Liver (tissue), 9 donors: ENCODE measurements around the gene CRACDL. TPM values are rescaled to one million over a fixed set of nuclear protein-coding genes. Genes with fewer than 3 reads are reported as not detected.

Source experiments
- DNase-seq: peaks from one replicate; pipeline ENCODE4 v3.0.0-alpha.2; 2017; ENCODE audit warnings: low spot score
- H3K27ac ChIP-seq, 2 donors: one replicate each; pipeline ENCODE4 v1.7.0; 2013; ENCODE audit warnings: inconsistent platforms in 2 of 2, low read length in 2 of 2, control low read depth in 1 of 2, low read depth in 1 of 2, mild to moderate bottlenecking in 1 of 2
- H3K27me3 ChIP-seq, 4 donors: one replicate each; pipeline versions ENCODE4 v1.6.1 to v1.7.0; 2013; ENCODE audit warnings: low read length in 3 of 4, inconsistent platforms in 1 of 4, mild to moderate bottlenecking in 1 of 4, moderate library complexity in 1 of 4; ENCODE audit not compliant: control insufficient read depth in 4 of 4, insufficient read depth in 4 of 4
- H3K36me3 ChIP-seq, 4 donors: one replicate each; pipeline versions ENCODE4 v1.6.1 to v1.7.0; 2013; ENCODE audit warnings: low read length in 3 of 4, mild to moderate bottlenecking in 3 of 4, low read depth in 1 of 4, moderate library complexity in 1 of 4; ENCODE audit not compliant: control insufficient read depth in 4 of 4, insufficient read depth in 3 of 4
- H3K4me1 ChIP-seq, 4 donors: one replicate each; pipeline versions ENCODE4 v1.6.1 to v1.7.0; 2013; ENCODE audit warnings: low read length in 3 of 4, mild to moderate bottlenecking in 3 of 4, moderate library complexity in 1 of 4; ENCODE audit not compliant: control insufficient read depth in 4 of 4, insufficient read depth in 4 of 4
- H3K4me3 ChIP-seq, 3 donors: one replicate each; pipeline versions ENCODE4 v1.6.1 to v1.7.0; 2013; ENCODE audit warnings: low read length in 3 of 3, control low read depth in 1 of 3, low read depth in 1 of 3, mild to moderate bottlenecking in 1 of 3
- H3K9ac ChIP-seq, 2 donors: one replicate each; pipeline ENCODE4 v1.7.0; 2013; ENCODE audit warnings: low read length in 2 of 2, mild to moderate bottlenecking in 2 of 2, moderate library complexity in 2 of 2, control low read depth in 1 of 2, low read depth in 1 of 2
- H3K9me3 ChIP-seq, 4 donors: one replicate each; pipeline versions ENCODE4 v1.6.1 to v1.7.0; 2013; ENCODE audit warnings: low read length in 3 of 4; ENCODE audit not compliant: control insufficient read depth in 4 of 4
- ATF3 ChIP-seq: IDR thresholded peaks from 2 replicates; pipeline ENCODE4 v1.6.1; 2016; ENCODE audit warnings: antibody characterized with exemption
- CTCF ChIP-seq: fragments of 150-350 bp; IDR thresholded peaks from 2 replicates; pipeline ENCODE4 v1.5.1; 2017; ENCODE audit warnings: improper control_type of control experiment, low read depth, low read length; ENCODE audit not compliant: missing input control
- EGR1 ChIP-seq, 2 donors: IDR thresholded peaks; 2 replicates each; pipeline ENCODE4 v1.6.1; 2016 to 2018; ENCODE audit warnings: antibody characterized with exemption in 2 of 2, low read depth in 2 of 2
- FOXA1 ChIP-seq: IDR thresholded peaks from 2 replicates; pipeline ENCODE4 v1.6.1; 2016; ENCODE audit warnings: antibody characterized with exemption
- GABPA ChIP-seq, 2 donors: IDR thresholded peaks in 1 of 2; conservative IDR thresholded peaks in 1 of 2; 2 replicates each; pipeline ENCODE4 v1.6.1; 2016; ENCODE audit warnings: antibody characterized with exemption in 2 of 2, mild to moderate bottlenecking in 1 of 2, moderate library complexity in 1 of 2
- HNF4A ChIP-seq, 2 donors: conservative IDR thresholded peaks; 2 replicates each; pipeline ENCODE4 v1.6.1; 2016; ENCODE audit warnings: antibody characterized with exemption in 2 of 2, mild to moderate bottlenecking in 2 of 2
- HNF4G ChIP-seq: IDR thresholded peaks from 2 replicates; pipeline ENCODE4 v1.6.1; 2016; ENCODE audit warnings: antibody characterized with exemption
- JUND ChIP-seq, 2 donors: IDR thresholded peaks; 2 replicates each; pipeline ENCODE4 v1.6.1; 2016; ENCODE audit warnings: antibody characterized with exemption in 2 of 2
- RAD21 ChIP-seq, 2 donors: IDR thresholded peaks; 2 replicates each; pipeline ENCODE4 v1.6.1; 2016; ENCODE audit warnings: antibody characterized with exemption in 2 of 2, mild to moderate bottlenecking in 2 of 2
- RXRA ChIP-seq, 2 donors: IDR thresholded peaks; 2 replicates each; pipeline ENCODE4 v1.6.1; 2017 to 2018; ENCODE audit warnings: antibody characterized with exemption in 2 of 2, mild to moderate bottlenecking in 1 of 2
- TAF1 ChIP-seq: conservative IDR thresholded peaks from 2 replicates; pipeline ENCODE4 v1.6.1; 2016; ENCODE audit warnings: antibody characterized with exemption, mild to moderate bottlenecking
- ZBTB33 ChIP-seq: IDR thresholded peaks from 2 replicates; pipeline ENCODE4 v1.6.1; 2016; ENCODE audit warnings: antibody characterized with exemption
- WGBS: extraction: QIAGEN DNeasy Blood & Tissue Kit; methylation state at CpG from one replicate; pipeline ENCODE4 v1.1.7; 2013; 5-methylcytosine and 5-hydroxymethylcytosine counted together
- polyA plus RNA-seq, 2 donors: library from polyadenylated mRNA; stranded (reverse) in 1 of 2; unstranded in 1 of 2; fragments of 200-250 nt in 1 of 2; fragments of >200 nt in 1 of 2; fragmentation: Nextera tagmentation in 1 of 2; extraction: Ambion mirVana in 1 of 2; gene quantifications; one replicate each; pipeline versions ENCODE4 v1.2.1 to v1.2.3, GENCODE V29; 2013 to 2015
- total RNA-seq, 2 donors: library from RNA; depleted of rRNA; stranded (reverse); fragments of >200 nt; gene quantifications; one replicate each; pipeline ENCODE4 v1.2.3, GENCODE V29; 2014
- TF ChIP-seq, protein P1 (sequence below): IDR thresholded peaks from 2 replicates; pipeline ENCODE4 v1.6.1; 2016; ENCODE audit warnings: antibody characterized with exemption, mild to moderate bottlenecking
- donor health status: healthy.
- donor health status: healthy.
- donor health status: healthy.
- donor health status: healthy.
- donor health status: healthy.

Gene CRACDL
- total and polyA plus RNA-seq, 4 donors, result 0.13 to 0.46 (median 0.29) TPM

GRCh38 chr2:98913916-98914712 lies 21.9 kb downstream of the CRACDL start (continued):
- TF ChIP-seq CTCF (no peak), ZBTB33 (no peak), FOXA1 (no peak), ATF3 (no peak), TAF1 (no peak)

DNA sequence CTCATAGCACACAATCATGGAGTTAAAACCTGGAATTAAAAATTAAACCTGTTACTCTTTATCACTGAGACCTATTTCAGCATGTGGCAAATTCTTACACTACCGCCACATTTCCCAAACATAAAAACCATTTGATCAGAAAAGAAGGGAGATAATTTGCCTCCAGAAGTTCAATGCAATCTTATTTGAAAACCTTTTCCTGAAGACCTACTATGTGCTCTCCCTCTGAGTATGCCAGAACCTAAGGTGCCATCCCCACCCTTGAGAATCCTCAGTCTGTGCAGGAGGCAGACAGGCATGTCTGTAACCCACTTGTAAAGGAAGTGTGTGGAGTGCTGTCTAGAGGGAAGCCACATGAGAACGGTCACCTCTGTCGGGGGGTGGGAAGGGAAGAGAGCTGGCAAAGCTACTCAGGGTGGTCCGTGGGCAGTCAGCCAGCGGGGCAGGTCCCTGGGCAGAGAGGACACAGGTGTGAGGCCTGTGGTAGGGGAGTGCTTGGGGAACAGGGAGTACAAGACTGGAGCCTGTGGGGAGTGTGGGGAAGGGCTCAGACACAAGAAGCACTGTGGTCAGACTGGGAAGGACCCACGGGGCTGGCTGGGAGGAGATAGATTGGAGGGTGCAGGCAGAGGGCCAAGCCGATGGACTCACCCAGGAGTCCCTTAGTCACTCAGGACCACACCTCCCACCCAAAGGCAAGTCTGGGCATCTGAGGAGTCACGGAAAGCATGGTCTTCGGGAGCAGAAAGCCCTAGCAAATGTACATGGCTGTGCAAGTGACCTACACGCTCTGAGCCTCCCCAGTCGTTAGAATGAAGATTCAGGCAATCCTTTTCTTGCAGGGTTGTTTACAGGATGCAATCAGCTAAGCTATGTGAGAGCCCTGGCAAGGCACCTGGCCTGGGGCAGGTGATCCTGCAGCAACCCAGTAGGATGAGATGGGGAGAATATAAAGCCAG lies 22.8 kb downstream of the CRACDL start:
- H3K9me3 ChIP-seq, result no peaks in the 10 kb centered on the region
- no peak overlapping the region for H3K9ac ChIP-seq
- H3K4me1 ChIP-seq, result peaks cover 0 to 4% (median 0%) of the 10 kb centered on the region in 4 donors
- H3K36me3 ChIP-seq, result no peaks in the 10 kb centered on the region
- H3K4me3 ChIP-seq, result no peak overlapping the region
- no peaks in the 10 kb centered on the region for H3K27me3 ChIP-seq
- DNase-seq, result peak; percentile 27
- H3K27ac ChIP-seq, result no peak overlapping the region
- no peak for TF ChIP-seq HNF4A (conservative IDR thresholded peaks at IDR 0.05)
- WGBS, result 78% methylated on average over 11 of the region's 11 CpGs

DNA sequence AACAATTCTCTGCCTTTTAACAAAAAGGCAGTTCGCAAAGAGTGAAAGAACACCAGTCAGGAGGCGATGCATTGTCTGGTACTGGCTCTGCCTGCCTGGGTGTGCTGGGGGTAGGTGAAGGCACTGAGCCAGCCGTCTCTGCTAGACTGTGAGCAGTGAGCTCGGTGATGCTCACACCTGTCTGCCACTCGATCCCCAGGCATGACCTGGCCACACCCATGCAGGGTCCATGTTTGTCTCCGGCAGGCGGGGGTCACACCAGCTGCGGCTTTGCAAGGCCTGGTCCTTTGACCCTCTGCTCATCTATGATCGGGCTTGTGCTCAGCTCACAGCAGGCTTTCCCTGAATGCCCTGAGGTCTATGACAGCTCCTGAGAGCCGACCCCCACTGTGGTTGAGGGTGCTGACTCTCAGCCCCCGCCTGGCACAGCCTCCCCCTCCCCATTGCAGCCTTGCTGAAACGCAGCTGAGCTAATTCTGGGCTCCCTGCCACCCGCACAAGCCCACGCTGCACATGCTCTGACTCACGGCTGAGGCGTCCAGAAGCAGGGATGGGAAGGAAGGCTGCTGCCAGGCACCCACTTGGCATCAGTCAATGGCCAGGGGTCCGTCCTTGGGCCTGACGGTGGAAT lies 23.7 kb downstream of the CRACDL start:
- Histone ChIP-seq H3K4me3 (no peak overlapping the region), H3K4me1 (peaks cover 0 to 4% (median 0%) of the 10 kb centered on the region in 4 donors), H3K27ac (no peak overlapping the region), H3K36me3 (no peaks in the 10 kb centered on the region), H3K9me3 (no peaks in the 10 kb centered on the region), H3K9ac (no peak overlapping the region), H3K27me3 (no peaks in the 10 kb centered on the region)
- 75% methylated on average over 18 of the region's 18 CpGs for WGBS
- peak; percentile 29 for DNase-seq
- TF ChIP-seq HNF4A (conservative IDR thresholded peaks at IDR 0.05) (no peak), EGR1 (IDR thresholded peaks at IDR 0.05; ENCODE audit: low read depth in 2 of 2) (no peak), ZBTB33 (no peak), GABPA (IDR thresholded peaks at IDR 0.05 in 1 of 2, conservative IDR thresholded peaks at IDR 0.05 in 1 of 2) (no peak), CTCF (no peak), RAD21 (IDR thresholded peaks at IDR 0.05) (no peak), RXRA (IDR thresholded peaks at IDR 0.05) (no peak), JUND (IDR thresholded peaks at IDR 0.05) (no peak), HNF4G (no peak)
- TF ChIP-seq, protein P1, sequence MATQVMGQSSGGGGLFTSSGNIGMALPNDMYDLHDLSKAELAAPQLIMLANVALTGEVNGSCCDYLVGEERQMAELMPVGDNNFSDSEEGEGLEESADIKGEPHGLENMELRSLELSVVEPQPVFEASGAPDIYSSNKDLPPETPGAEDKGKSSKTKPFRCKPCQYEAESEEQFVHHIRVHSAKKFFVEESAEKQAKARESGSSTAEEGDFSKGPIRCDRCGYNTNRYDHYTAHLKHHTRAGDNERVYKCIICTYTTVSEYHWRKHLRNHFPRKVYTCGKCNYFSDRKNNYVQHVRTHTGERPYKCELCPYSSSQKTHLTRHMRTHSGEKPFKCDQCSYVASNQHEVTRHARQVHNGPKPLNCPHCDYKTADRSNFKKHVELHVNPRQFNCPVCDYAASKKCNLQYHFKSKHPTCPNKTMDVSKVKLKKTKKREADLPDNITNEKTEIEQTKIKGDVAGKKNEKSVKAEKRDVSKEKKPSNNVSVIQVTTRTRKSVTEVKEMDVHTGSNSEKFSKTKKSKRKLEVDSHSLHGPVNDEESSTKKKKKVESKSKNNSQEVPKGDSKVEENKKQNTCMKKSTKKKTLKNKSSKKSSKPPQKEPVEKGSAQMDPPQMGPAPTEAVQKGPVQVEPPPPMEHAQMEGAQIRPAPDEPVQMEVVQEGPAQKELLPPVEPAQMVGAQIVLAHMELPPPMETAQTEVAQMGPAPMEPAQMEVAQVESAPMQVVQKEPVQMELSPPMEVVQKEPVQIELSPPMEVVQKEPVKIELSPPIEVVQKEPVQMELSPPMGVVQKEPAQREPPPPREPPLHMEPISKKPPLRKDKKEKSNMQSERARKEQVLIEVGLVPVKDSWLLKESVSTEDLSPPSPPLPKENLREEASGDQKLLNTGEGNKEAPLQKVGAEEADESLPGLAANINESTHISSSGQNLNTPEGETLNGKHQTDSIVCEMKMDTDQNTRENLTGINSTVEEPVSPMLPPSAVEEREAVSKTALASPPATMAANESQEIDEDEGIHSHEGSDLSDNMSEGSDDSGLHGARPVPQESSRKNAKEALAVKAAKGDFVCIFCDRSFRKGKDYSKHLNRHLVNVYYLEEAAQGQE, result no peak
